Measurements from ENCODE around the gene INSR. TPM values are rescaled to one million over a fixed set of nuclear protein-coding genes. Genes with fewer than 3 reads are reported as not detected.

The INSR gene
- total RNA-seq, 2 experiments from 2014 or later: 3.7 to 3.9 TPM

- CTCF ChIA-PET: no interaction called here
- no peak overlapping the region for H3K4me3 Mint-ChIP-seq
- H3K27ac Mint-ChIP-seq: peak overlapping the region; percentile 2
- no peaks in the 10 kb centered on the region for H3K9me3 Mint-ChIP-seq
- DNase-seq: peak; percentile 75
- intact Hi-C loops (cut with micrococcal nuclease): loop anchor here (1.0 kb wide), 2 partner anchors 9 to 13 kb away; no protein-coding TSS in a partner anchor
- H3K4me1 Mint-ChIP-seq (ENCODE audit: low read depth): peaks cover 23% of the 10 kb centered on the region
- no peaks in the 10 kb centered on the region for H3K36me3 Mint-ChIP-seq (ENCODE audit: low read depth)
- H3K27me3 Mint-ChIP-seq (ENCODE audit: low read depth): peaks cover 6% of the 10 kb centered on the region
Observed at GRCh38 chr19:7191946-7192691, 102.1 kb downstream of the INSR start.

- peaks cover 40% of the 10 kb centered on the region for H3K4me1 Mint-ChIP-seq (ENCODE audit: low read depth)
- no peak overlapping the region for H3K27ac Mint-ChIP-seq
- no peaks in the 10 kb centered on the region for H3K9me3 Mint-ChIP-seq
- intact Hi-C loops (cut with micrococcal nuclease): no loop called here
- no peak for DNase-seq
- no peak overlapping the region for H3K4me3 Mint-ChIP-seq
- no peaks in the 10 kb centered on the region for H3K36me3 Mint-ChIP-seq (ENCODE audit: low read depth)
- CTCF ChIA-PET: interaction anchor here (1.2 kb wide), 1 partner anchor 141 kb away, joined by 3 read pairs; no protein-coding TSS in a partner anchor
- peaks cover 6% of the 10 kb centered on the region for H3K27me3 Mint-ChIP-seq (ENCODE audit: low read depth)
Observed at GRCh38 chr19:7188698-7189629, 105.2 kb downstream of the INSR start.

- Mint-ChIP-seq H3K27ac (no peak overlapping the region), H3K4me1 (ENCODE audit: low read depth) (peaks cover 47% of the 10 kb centered on the region), H3K27me3 (ENCODE audit: low read depth) (peaks cover 5% of the 10 kb centered on the region), H3K36me3 (ENCODE audit: low read depth) (no peaks in the 10 kb centered on the region), H3K9me3 (no peaks in the 10 kb centered on the region), H3K4me3 (no peak overlapping the region)
- CTCF ChIA-PET: no interaction called here
- no peak for DNase-seq
- intact Hi-C loops (cut with micrococcal nuclease): no loop called here
Observed at GRCh38 chr19:7187605-7188339, 106.4 kb downstream of the INSR start.

GRCh38 chr19:7182489-7182888 is 111.7 kb downstream of the INSR start:
- Mint-ChIP-seq H3K4me3 (no peak overlapping the region), H3K27me3 (ENCODE audit: low read depth) (no peaks in the 10 kb centered on the region), H3K27ac (no peak overlapping the region), H3K9me3 (no peaks in the 10 kb centered on the region), H3K4me1 (ENCODE audit: low read depth) (peaks cover 47% of the 10 kb centered on the region), H3K36me3 (ENCODE audit: low read depth) (no peaks in the 10 kb centered on the region)
- intact Hi-C loops (cut with micrococcal nuclease): no loop called here
- CTCF ChIA-PET: interaction anchor here (1.2 kb wide), 1 partner anchor 158 kb away, joined by 6 read pairs; no protein-coding TSS in a partner anchor
- no peak for DNase-seq

GRCh38 chr19:7179917-7180306 is 114.3 kb downstream of the INSR start:
- Mint-ChIP-seq H3K27ac (no peak overlapping the region), H3K4me1 (ENCODE audit: low read depth) (peaks cover 29% of the 10 kb centered on the region), H3K9me3 (no peaks in the 10 kb centered on the region), H3K27me3 (ENCODE audit: low read depth) (no peaks in the 10 kb centered on the region), H3K36me3 (ENCODE audit: low read depth) (no peaks in the 10 kb centered on the region), H3K4me3 (no peak overlapping the region)
- intact Hi-C loops (cut with micrococcal nuclease): loop anchor here (1.0 kb wide), 2 partner anchors 12 to 36 kb away; no protein-coding TSS in a partner anchor
- CTCF ChIA-PET: no interaction called here
- DNase-seq: no peak

- no peaks in the 10 kb centered on the region for H3K27me3 Mint-ChIP-seq (ENCODE audit: low read depth)
- no peaks in the 10 kb centered on the region for H3K9me3 Mint-ChIP-seq
- intact Hi-C loops (cut with micrococcal nuclease): no loop called here
- CTCF ChIA-PET: interaction anchor here (0.6 to 0.7 kb wide), 2 partner anchors 16 to 189 kb away, joined by 3 to 4 read pairs; no protein-coding TSS in a partner anchor
- H3K36me3 Mint-ChIP-seq (ENCODE audit: low read depth): no peaks in the 10 kb centered on the region
- peaks cover 19% of the 10 kb centered on the region for H3K4me1 Mint-ChIP-seq (ENCODE audit: low read depth)
- DNase-seq: no peak
- H3K4me3 Mint-ChIP-seq: no peak overlapping the region
- no peak overlapping the region for H3K27ac Mint-ChIP-seq
Observed at GRCh38 chr19:7177926-7178325, 116.3 kb downstream of the INSR start.

GRCh38 chr19:7176792-7177191 is 117.4 kb downstream of the INSR start:
- no peak overlapping the region for H3K4me3 Mint-ChIP-seq
- intact Hi-C loops (cut with micrococcal nuclease): no loop called here

GRCh38 chr19:7172794-7173193 is 121.4 kb downstream of the INSR start:
- H3K27me3 Mint-ChIP-seq (ENCODE audit: low read depth): no peaks in the 10 kb centered on the region
- peaks cover 9% of the 10 kb centered on the region for H3K36me3 Mint-ChIP-seq (ENCODE audit: low read depth)
- H3K9me3 Mint-ChIP-seq: peaks cover 9% of the 10 kb centered on the region
- no peaks in the 10 kb centered on the region for H3K4me1 Mint-ChIP-seq (ENCODE audit: low read depth)
- no peak overlapping the region for H3K27ac Mint-ChIP-seq
- intact Hi-C loops (cut with micrococcal nuclease): no loop called here
- DNase-seq: no peak
- H3K4me3 Mint-ChIP-seq: no peak overlapping the region
- CTCF ChIA-PET: interaction anchor here (0.6 kb wide), 1 partner anchor 10 kb away, joined by 4 read pairs; no protein-coding TSS in a partner anchor

More at GRCh38 chr19:7176792-7177191, 117.4 kb downstream of the INSR start:
- H3K9me3 Mint-ChIP-seq: no peaks in the 10 kb centered on the region
- peaks cover 15% of the 10 kb centered on the region for H3K4me1 Mint-ChIP-seq (ENCODE audit: low read depth)
- peak overlapping the region; percentile 30 for H3K27ac Mint-ChIP-seq
- CTCF ChIA-PET: no interaction called here
- DNase-seq: no peak
- H3K27me3 Mint-ChIP-seq (ENCODE audit: low read depth): no peaks in the 10 kb centered on the region
- H3K36me3 Mint-ChIP-seq (ENCODE audit: low read depth): no peaks in the 10 kb centered on the region

GRCh38 chr19:7170983-7171382 is 123.2 kb downstream of the INSR start:
- H3K4me1 Mint-ChIP-seq (ENCODE audit: low read depth): no peaks in the 10 kb centered on the region
- CTCF ChIA-PET: interaction anchor here (0.6 to 0.7 kb wide), 2 partner anchors 165 to 1667 kb away, joined by 3 read pairs; no protein-coding TSS in a partner anchor

GRCh38 chr19:7168941-7169340 is 125.3 kb downstream of the INSR start:
- no peaks in the 10 kb centered on the region for H3K27me3 Mint-ChIP-seq (ENCODE audit: low read depth)
- peaks cover 9% of the 10 kb centered on the region for H3K9me3 Mint-ChIP-seq
- H3K36me3 Mint-ChIP-seq (ENCODE audit: low read depth): peaks cover 9% of the 10 kb centered on the region
- DNase-seq: no peak
- CTCF ChIA-PET: no interaction called here
- intact Hi-C loops (cut with micrococcal nuclease): no loop called here
- H3K27ac Mint-ChIP-seq: no peak overlapping the region
- H3K4me1 Mint-ChIP-seq (ENCODE audit: low read depth): no peaks in the 10 kb centered on the region
- no peak overlapping the region for H3K4me3 Mint-ChIP-seq

More at GRCh38 chr19:7170983-7171382, 123.2 kb downstream of the INSR start:
- Mint-ChIP-seq H3K27ac (no peak overlapping the region), H3K4me3 (no peak overlapping the region), H3K9me3 (peaks cover 9% of the 10 kb centered on the region), H3K36me3 (ENCODE audit: low read depth) (peaks cover 9% of the 10 kb centered on the region), H3K27me3 (ENCODE audit: low read depth) (no peaks in the 10 kb centered on the region)
- no peak for DNase-seq
- intact Hi-C loops (cut with micrococcal nuclease): no loop called here

- no peaks in the 10 kb centered on the region for H3K9me3 Mint-ChIP-seq
- no peak for DNase-seq
- H3K27me3 Mint-ChIP-seq (ENCODE audit: low read depth): no peaks in the 10 kb centered on the region
- no peaks in the 10 kb centered on the region for H3K36me3 Mint-ChIP-seq (ENCODE audit: low read depth)
- intact Hi-C loops (cut with micrococcal nuclease): no loop called here
- no peak overlapping the region for H3K4me3 Mint-ChIP-seq
- CTCF ChIA-PET: no interaction called here
- H3K27ac Mint-ChIP-seq: no peak overlapping the region
- no peaks in the 10 kb centered on the region for H3K4me1 Mint-ChIP-seq (ENCODE audit: low read depth)
Observed at GRCh38 chr19:7161292-7161691, 132.9 kb downstream of the INSR start.
